IPS-NIHi7 (cell line): ENCODE measurements around the gene SIGLEC12.
"Not testable (repeated sequence)": the region's sequence is repeated elsewhere in the genome, so short reads cannot be mapped to it uniquely, and the experiment has no call there.

Source experiments
- DNase-seq: peaks from one replicate; pipeline ENCODE4 v3.0.0; 2012; ENCODE audit warnings: mixed read lengths; ENCODE audit errors: extremely low spot score

Gene SIGLEC12

DNA sequence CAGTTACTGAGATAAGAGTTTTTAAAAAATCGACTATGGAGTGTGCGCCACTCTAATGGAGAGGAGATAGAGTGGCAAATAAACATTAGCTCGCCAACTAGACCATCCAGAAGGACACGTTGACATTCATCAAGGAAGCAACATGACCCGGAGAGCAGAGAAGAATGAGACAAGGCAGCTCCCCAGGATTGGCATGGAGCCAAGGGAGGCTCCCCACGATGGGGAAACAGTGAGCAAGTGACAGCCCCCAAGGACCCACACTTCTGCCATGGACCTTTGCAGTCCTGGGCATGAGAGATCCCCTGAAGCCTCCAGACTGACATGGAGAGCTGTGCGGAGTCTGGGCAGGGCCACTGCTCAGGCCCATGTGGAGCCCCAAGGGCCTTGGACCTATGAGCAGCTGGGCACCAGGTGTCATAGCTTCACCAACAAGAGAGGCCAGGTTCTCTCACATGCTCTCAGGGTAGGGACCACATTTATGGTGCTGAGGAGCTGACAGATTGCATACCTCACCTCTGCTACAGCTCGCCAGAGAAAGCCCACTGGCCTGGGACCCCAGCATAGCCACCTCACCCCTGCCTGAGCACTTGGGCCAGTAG is 23.2 kb upstream of the SIGLEC12 start:
- no peak for DNase-seq

DNA sequence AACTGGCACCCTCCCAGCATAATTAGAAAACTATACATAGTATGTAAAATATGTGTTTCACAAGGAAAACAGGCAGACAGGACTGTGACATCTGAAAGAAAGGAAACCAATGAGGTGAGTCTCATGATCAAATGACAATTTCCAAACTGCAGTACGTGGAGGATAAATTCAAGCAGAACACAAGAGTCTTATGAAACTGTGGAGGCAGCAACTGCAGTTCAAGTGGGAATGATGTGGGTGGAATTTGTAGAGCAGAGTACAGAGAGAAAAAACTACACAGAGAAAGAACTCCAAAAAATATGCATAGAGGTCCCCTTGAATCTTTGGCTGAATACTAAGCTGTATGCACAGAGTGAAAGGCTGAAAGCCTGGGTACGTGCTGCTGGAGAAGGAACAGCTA is 20.2 kb upstream of the SIGLEC12 start:
- no peak for DNase-seq

DNA sequence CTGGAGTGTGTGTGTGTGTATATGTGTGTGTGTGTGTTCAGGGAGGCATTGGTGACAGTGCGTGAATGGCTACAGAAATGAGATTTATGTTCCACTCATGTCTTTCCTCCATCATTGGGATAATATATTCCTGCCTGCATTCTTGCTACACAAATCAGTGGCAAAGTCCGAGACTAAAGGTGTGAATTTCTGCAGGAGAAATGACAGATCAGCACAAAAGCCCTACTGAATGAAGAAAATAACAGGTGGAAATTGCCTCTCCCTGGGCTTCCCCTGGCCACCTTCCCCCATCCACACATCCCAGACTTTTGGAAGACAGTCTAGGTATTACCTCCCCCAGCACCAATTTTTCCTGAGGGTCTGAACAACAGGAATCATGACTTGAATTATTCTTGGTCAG is 19.8 kb upstream of the SIGLEC12 start:
- no peak for DNase-seq

DNA sequence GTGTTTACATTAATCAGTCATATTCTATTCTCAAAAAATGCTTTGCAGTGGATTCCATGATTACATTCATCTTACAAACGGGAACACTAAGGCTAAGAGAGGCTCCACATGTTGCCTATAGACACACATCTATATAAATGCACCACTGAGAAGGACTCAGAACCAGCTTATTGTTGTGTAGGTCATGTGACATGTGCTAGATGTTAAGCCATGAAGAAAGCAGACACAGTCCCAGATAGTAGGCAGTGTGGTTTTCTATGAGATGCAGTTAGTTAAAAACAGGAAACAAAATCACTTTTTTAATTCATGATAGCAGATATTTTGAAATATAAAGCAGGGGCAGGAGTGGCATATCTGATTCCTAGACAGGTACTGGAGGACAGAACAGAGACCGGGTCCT is 19.1 kb upstream of the SIGLEC12 start:
- no peak for DNase-seq

DNA sequence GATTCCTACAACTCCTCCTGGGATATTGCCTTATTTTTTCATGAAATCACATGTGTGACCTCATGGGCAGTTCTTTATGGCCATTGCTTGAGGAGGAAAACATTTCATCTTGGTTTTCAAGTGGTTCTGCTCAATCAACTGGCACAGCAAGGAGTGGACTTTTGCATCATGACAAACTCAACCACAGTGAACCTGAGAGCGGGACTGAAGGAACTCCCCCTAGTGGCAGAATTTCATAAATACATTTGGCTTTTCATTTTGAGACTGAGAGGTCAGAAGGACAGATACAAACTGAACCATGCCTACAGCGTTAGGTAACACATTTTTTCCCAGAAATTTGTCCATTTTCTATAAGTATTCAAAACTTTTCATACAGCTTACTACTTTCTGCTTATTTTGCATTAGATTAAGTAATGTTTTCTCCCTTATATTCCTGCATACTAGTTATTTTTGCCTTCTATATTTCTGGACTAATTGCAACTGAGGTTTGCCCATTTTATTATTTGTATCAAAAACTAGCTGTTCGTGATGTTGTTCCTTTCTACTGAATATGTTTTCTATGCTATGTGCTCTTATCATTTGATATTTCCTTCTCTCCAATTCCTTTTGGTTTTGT is 13.4 kb upstream of the SIGLEC12 start:
- peak; percentile 66 for DNase-seq

DNA sequence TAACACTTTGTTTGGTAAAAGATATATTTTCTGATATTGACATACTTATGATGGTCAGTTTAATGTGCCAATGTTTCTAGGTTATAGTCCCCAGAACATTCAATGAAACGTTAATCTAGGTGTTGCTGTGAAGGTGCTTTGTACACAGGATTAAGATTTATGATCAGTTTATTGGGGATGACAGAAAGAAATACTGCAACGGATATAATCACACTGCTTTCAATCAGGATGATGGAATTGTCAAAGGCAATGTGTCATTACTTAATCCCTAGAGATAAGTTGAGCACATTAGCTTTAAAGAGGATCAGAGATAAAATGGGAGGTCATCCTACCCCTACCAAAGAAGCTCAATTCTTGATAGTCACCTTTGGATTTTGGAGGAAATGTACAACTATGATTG is 12.4 kb upstream of the SIGLEC12 start:
- DNase-seq: no peak

DNA sequence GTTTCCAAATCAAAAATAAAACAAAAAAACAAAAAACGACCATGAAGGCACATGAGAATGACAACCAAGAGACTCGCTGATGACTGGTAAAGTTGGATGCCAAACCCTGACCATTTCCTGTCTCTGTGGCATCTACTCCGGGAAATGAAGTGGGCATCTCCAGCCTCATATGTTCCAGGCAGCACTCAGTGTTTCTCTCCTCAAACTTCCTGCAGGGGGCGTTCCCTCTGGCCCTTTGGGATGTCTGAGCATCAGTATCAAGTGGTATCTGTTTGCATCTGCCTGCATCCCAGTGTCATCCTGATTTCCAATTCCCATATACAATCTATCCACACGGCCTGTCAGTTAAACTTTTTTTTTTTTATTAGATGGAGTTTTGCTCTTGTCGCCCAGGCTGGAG is 9.8 kb upstream of the SIGLEC12 start:
- DNase-seq: peak; percentile 79

DNA sequence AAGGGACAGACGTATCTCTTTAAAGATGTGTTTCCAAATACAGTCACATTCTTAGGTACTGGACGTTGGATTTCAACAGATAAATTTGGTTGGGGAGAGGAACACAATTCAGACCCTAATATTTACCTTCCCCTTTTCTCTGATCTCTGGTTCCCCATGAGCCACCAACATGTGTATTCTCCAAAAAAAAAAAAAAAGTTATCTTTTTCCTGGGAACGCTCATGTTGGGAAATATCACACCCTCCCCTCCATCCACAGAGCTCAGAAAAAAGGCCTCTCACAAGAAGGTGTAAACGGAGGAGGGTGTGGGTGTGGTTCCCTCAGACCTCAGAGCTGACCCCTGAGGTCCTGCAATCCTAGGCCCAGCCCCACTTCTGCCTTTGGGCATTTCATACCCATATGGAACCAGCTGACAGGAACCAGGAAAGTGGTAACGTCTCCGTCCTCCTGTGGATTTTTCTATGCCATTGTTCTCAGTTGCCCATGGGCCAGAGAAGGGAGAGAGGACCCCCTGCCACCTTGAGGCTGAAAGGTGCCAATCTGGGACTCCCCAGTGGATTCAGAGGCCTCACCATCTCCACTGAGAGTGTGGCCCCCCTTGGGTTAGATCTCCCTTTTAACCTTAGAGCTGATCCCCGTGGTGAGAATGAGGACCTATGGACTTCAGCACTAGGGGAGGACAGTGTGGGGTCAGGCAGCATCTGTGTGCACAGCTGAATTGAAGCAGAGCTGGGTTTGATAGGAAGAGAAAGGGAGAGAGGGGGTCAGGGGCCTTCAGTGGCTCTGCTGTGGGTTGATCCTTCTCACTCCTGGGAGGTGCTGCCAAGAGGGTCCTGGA is 8.4 kb upstream of the SIGLEC12 start:
- no peak for DNase-seq

DNA sequence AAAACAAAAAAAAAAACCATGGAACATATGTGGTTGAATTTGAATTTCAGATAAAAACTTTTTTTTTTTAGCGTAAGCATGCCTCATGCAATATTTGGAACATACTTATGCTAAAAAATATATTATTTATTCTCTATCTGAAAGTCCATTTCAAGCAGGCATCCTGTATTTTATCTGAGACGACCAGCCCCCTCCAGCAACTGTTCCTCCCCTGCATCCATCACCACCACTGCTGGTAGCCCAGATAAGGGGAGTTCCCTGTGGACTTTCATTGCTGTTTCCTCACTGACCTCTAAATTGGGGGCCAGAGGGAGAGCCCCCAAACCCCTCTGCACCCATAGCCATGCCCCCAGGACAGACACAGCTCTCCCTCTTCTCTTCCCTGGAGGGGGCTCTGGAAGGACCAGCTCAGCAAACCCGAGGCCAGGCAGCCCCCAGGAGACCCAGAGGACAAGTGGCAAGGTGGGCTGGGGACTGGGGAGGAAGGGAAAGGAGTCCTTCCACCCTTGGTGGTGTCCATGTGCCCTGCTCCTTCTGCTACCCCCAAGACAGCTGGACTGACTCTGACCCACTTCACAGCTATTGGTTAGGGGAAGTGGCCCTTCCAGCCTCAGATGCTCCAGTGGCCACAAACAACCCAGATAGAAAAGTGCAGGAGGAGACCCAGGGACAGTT is 6.6 kb upstream of the SIGLEC12 start:
- DNase-seq: no peak

DNA sequence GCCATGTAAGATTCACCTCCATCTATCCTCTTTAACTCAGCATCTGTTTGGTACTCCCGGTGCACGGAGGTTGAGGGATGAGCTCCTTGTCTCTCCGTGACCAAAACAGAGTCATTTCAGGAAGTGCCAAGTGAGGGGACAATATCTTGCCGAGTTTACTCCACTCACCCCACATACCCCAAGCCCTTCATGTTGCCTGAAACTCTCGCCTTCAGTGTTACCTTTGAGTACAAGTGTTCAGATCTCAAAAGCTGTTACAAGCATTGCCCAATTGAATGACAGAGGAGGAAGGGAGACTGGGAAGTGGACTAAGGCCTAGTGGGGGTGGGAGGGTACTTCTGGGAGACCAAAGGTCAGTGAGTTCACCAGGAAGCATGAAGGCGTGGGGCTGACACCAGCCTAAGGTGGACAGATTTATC is 6.0 kb upstream of the SIGLEC12 start:
- no peak for DNase-seq

DNA sequence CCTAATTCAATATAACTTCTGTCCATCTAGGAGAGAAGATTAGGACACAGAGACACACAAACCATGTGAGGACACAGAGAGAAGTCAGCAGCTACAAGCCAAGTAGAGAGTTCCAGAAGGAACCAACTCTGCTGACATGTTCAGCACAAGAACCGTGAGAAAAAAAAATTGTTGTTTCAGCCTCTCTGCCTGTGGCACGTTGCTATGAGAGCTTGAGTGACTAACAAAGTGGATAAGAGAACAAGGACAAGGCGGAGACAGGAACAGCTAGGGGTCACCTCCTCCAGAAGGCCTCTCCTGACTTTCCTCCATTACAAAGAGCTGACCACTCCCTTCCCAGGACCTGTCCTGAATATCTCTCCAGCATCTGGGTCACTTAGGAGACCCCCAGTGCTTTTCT is 5.6 kb upstream of the SIGLEC12 start:
- DNase-seq: no peak

DNA sequence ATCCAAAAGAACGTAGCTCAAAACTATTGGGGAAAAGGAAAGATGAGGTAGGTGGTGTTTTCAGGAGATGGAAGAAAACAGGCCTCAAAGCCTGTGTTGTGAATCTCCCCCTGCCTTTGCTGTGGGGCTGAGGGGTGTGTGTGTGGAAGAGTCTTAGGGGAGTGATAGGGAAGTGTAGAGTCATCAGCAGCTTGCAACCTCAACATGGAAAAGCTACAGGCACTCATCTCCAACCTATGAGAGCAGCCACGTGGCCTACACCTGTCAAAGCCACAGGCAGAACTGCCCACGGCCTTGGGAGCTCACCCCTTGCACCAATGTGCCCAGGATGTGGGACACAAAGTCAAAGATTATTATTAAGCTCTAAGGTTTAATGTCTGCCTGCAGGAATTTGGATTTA is 4.3 kb upstream of the SIGLEC12 start:
- DNase-seq: no peak

DNA sequence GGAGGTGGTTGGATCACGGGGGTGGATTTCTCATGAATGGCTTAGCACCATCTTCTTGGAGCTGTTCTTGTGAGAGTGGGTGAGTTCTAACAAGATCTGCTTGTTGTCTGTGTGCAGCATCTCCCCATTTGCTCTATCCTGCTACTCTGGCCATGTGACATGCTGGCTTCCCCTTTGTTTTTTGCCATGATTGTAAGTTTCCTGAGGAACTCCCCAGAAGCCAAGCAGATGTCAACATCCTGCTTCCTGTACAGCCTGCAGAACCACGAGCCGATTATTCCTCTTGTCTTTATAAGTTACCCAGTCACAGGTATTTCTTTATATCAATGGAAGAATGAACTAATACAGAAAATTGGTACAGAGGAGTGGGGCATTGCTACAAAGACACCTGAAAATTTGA is 2.3 kb upstream of the SIGLEC12 start:
- DNase-seq: no peak

DNA sequence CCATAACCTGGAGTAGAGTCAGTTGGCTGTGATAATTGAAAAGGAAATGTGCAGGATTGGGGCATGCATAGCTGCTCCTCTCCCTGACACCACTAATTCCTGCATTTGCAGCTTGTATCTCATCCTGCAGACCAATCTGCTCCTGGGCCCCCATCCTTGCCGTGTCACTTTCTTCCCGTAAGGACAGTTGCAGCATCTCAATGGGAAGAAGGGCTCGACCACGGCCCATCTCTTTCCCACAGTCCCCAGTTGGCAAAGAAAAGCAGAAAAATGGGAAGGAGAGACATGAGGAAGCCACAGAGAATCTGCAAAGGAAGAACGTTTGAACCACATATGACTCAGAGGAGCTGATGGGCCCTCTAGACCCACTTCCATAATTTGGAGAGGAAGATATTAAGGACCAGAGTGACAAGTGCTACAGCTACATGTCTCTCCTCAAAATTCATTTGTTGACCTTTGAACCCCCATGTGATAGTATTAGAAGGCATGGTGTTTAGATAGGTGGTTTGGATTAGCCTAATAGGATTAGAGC is 1.8 kb upstream of the SIGLEC12 start:
- DNase-seq: no peak

DNA sequence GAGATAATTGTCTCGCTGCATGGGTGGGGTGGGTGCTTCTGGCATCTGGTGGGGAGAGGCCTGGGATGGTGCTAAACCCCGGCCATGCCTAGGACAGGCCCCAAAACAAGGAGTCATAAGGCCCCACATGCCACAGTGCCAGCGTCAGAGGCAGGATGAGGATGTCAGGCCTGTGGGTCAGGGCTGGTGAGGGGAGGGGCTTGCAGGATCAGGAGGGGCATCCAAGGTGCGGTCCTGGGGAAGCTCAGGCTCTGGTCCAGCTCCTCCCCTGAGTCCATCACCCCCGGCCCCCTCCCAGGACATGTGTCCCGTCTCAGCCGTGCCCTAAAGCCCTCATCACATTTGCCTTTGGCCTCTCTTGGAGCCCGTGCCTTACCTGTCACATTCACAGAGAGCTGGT is 669 bp downstream of the SIGLEC12 start:
- DNase-seq: not testable (repeated sequence)

DNA sequence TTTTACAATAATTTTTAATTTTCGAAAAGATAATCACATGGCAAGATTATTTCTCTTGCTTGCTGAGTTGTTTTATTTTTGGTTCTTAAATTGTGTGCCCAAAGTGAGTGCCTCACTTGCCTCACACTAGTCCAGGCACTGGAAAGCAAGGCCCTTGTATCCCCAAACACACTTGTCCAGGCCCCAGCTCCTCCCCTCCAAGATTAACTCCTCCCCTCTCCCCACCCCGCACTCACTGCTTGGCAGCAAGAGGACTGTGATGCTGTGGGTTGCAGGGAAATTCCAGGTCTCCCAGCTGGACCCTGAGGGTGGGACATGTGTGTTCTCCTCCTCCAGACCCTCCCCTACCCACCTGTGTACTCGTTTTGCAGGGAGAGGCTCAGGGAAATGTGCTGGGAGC is 3.9 kb downstream of the SIGLEC12 start:
- DNase-seq: no peak

DNA sequence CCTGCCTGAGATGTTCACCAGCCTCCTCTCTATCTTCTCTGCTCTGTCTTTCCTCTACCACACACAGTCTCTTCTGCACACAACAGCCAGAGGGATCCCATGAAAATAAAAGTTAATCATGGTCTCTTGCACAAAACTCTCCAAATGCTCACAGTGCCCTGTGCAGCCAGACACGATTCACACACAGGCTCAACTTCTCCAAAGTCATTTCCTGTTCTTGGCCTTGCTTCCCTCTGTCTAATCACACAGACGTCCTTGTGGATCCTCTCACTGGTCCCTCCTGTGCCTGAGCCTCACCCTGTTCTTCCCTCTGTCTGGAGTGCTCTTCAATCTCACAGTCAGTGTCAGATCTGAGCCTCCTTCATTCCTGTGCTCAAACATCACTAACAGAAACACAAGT is 7.8 kb downstream of the SIGLEC12 start:
- DNase-seq: no peak

DNA sequence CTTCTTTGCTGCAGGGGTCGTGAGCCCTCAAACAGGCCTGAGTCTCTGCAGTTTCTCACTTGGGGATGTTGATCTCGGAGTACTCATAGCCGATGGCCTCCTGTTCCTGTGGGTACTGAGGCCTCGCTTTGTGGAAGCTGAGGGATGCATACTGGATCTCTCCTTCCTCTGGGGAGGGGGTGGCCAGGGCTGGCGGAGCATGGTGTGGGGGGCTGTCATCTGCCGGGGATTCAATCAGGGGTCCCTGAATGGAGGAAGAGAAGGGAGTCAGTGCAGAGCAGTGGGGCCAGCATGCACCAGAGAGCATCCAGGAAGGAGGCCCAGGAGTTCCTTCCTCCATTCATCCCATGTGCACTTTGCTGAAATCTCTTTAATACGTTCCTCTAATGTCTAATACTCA is 10.0 kb downstream of the SIGLEC12 start:
- no peak for DNase-seq

DNA sequence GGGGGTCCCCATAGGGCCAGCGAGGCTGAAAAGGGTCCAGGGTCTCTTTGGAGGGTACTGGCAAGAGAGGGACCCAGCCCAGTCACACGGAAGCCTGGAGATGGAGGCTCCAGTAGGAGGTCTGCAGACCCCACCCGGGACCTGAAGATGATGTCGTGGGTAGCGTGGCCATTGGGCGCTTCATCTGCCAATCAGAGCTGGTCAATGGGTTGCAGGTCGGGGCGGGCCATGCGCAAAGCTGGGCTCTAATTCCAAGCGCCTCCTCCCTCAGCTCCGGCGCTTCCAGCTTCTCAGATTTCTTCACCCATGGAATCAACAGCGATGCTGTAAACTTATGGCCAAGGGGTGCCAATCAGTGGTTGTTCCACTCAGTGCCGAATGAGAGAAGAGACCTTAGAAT is 10.9 kb downstream of the SIGLEC12 start:
- DNase-seq: peak; percentile 54

DNA sequence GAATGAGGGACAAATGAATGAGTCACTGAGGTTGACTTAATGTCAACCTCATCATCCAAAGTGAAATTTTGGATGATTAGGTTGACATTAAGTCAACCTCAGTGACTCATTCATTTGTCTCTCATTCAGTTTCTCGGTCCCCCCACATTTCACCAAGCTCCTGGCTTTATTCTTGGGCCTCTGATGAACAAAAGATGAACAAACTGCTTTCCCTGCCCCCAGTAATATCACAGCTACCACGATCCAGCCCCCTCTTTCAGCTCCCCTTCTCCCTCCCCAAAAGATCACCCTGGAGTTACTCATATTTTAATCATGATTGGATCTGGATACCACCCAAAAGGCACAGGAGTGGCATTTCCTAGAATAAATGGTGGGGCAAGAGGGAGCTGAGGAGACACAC is 12.5 kb downstream of the SIGLEC12 start:
- no peak for DNase-seq

DNA sequence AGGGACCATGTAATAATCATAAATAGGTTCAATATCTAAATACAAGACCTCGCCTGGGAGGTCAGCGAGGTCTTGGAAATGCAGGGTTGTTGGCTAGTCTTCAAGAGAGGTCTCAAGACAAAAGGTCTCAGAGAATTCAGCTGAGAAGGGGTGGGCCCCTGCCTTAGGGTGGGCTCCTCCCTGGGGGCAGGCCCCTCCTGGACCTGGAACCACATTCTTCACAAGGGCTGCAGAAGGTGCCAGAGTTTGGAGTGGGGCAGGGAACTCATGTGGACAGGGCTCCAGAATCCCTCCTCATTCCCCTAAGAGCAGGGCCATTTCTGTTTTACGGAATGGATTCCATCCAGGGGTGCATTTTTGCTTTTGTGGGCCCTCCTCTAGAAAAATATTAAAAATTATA is 13.1 kb downstream of the SIGLEC12 start:
- no peak for DNase-seq

DNA sequence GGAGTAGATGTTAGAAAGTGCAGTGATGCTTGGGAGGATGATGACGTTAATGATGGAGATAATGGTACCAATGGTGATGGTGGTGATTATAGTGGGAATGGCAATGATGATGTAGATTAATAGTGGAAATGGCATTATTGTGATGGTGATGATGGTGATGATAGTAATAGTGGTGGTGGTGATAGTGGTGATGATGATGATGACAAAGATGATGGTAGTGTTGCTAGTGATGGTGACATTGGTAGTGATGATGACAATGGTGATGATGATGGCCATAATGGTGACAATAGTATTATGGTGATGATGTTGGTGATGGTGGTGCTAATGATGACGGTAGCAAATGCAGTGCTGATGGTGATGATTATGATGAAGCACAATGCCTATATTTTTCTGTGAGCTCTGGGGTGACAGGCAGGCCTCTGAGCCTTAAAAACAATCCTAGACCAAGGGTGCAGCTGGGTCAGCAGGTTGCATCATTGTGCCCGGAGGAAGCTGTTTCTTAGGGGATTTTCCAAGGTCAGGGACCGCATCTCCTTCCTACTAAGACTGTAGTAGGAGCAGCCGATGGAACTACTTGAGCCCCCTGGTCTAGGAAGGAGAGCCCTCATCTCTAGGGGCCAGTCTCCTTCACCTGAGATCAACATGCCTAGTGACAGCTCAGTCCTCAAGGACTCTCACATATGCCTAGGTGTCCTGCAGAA is 15.5 kb downstream of the SIGLEC12 start:
- no peak for DNase-seq
